ENCODE data around the gene RTL5.
A peak's percentile ranks its signal among the peaks of the same experiment; 100 is the strongest.
"Not testable (repeated sequence)": the region's sequence is repeated elsewhere in the genome, so short reads cannot be mapped to it uniquely, and the experiment has no call there.

RTL5 gene

DNA sequence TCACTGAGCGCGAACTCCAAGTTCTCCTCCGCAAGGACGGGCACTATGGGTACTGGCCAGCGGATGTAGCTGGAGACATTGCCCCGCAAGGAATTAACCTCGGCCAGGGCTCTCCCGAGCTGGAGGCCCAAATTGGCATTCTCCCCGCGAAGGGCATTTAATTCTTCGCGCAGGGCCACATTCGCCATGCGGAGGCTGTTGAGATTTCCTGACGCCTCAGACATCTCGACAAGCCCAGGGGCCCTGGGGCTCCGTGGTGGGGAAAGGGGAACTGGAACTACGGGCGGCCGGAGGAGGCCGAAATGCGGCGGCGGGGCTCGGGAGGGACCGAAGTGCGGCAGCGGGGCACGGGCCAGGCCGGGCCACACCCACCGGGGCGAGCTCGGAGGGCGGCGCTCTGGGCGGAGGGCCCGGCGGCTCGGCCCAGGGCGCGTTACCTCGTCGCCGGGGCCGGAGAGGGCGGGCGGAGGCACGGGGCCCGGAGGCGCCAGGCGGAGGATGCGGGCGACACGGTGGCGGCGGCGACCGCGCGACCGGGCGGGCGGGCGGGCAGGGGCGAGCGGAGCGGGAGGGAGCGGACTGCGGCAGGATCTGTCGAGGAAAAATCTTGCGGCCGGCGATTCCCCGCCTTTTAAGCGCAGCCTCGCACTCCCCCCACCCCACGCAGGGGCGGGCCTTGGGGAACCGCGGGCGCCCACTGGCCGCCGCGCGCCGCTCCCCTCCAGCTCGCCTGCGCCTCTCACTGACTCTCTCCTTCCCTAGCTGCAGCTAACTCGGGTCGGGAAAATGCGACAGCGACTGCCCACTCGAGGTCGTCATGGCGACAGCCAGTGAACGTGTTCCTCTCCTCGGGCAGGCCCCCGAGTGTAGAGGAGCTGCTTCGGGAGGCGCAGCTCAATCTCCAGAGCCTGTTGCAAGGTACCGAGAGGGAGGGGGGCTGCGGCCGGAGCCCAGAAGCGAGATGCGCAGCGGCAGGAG, at the start of gene RTL5:
Gene RTL5 (minus strand): TSS at position 599 of the 978 bp plus-strand sequence.
- Histone ChIP-seq H3K36me3 (ENCODE audit: control insufficient read depth in 1 of 2, insufficient read depth in 2 of 2, low read length in 2 of 2) (no peaks in the 10 kb centered on the region), H3K27ac (ENCODE audit: low read depth, low read length) (no peak within 1 kb of the TSS), H3K9me3 (ENCODE audit: control insufficient read depth in 1 of 2, low read length in 2 of 2) (no peaks in the 10 kb centered on the region), H3K27me3 (ENCODE audit: control insufficient read depth in 1 of 2, insufficient read depth in 2 of 2, low read length in 2 of 2) (peaks cover 5 to 8% of the 10 kb centered on the region in 2 donors), H3K4me1 (ENCODE audit: control insufficient read depth in 1 of 2, insufficient read depth in 2 of 2, low read length in 2 of 2) (peaks cover 0 to 4% of the 10 kb centered on the region in 2 donors), H3K9ac (ENCODE audit: low read depth in 1 of 2, low read length in 2 of 2) (no peak within 1 kb of the TSS), H3K4me3 (ENCODE audit: low read depth in 1 of 2, low read length in 2 of 2) (peak within 1 kb of the TSS; percentile 43 to 53)

DNA sequence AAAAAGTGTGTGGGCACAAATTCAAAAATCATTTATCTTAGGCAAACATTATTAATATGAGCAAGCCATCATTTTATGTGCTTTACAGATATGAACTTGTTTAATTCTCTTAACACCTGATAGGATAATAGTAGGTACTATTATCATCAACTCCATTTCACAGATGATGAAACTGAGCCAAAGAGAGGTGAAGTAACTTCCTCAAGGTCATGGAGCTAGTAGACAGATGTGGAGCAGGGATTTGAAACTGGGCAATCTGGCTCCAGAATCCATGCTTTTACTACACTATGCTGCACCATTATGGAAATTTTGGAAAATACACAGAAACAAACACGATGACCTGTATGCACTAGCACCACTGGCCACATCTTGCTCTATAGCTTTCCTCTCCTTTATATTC, 48.8 kb upstream of the RTL5 start:
- Histone ChIP-seq H3K27me3 (ENCODE audit: control insufficient read depth in 1 of 2, insufficient read depth in 2 of 2, low read length in 2 of 2) (no peaks in the 10 kb centered on the region), H3K4me1 (ENCODE audit: control insufficient read depth in 1 of 2, insufficient read depth in 2 of 2, low read length in 2 of 2) (peaks cover 10 to 13% of the 10 kb centered on the region in 2 donors), H3K9ac (ENCODE audit: low read depth in 1 of 2, low read length in 2 of 2) (no peak overlapping the region), H3K36me3 (ENCODE audit: control insufficient read depth in 1 of 2, insufficient read depth in 2 of 2, low read length in 2 of 2) (no peaks in the 10 kb centered on the region), H3K9me3 (ENCODE audit: control insufficient read depth in 1 of 2, low read length in 2 of 2) (no peaks in the 10 kb centered on the region), H3K4me3 (ENCODE audit: low read depth in 1 of 2, low read length in 2 of 2) (peak overlapping the region in 1 of 2 donors; percentile 92), H3K27ac (ENCODE audit: low read depth, low read length) (no peak overlapping the region)

GRCh38 chrX:72176981-72177380, 45.3 kb upstream of the RTL5 start:
- H3K36me3 ChIP-seq (ENCODE audit: control insufficient read depth in 1 of 2, insufficient read depth in 2 of 2, low read length in 2 of 2): no peaks in the 10 kb centered on the region
- H3K27me3 ChIP-seq (ENCODE audit: control insufficient read depth in 1 of 2, insufficient read depth in 2 of 2, low read length in 2 of 2): no peaks in the 10 kb centered on the region
- peaks cover 0 to 4% of the 10 kb centered on the region in 2 donors for H3K4me1 ChIP-seq (ENCODE audit: control insufficient read depth in 1 of 2, insufficient read depth in 2 of 2, low read length in 2 of 2)
- H3K27ac ChIP-seq (ENCODE audit: low read depth, low read length): no peak overlapping the region
- no peak overlapping the region for H3K9ac ChIP-seq (ENCODE audit: low read depth in 1 of 2, low read length in 2 of 2)
- H3K9me3 ChIP-seq (ENCODE audit: control insufficient read depth in 1 of 2, low read length in 2 of 2): no peaks in the 10 kb centered on the region
- H3K4me3 ChIP-seq (ENCODE audit: low read depth in 1 of 2, low read length in 2 of 2): no peak overlapping the region

- H3K9me3 ChIP-seq (ENCODE audit: control insufficient read depth in 1 of 2, low read length in 2 of 2); H3K9ac ChIP-seq (ENCODE audit: low read depth in 1 of 2, low read length in 2 of 2); H3K4me3 ChIP-seq (ENCODE audit: low read depth in 1 of 2, low read length in 2 of 2); H3K4me1 ChIP-seq (ENCODE audit: control insufficient read depth in 1 of 2, insufficient read depth in 2 of 2, low read length in 2 of 2); H3K36me3 ChIP-seq (ENCODE audit: control insufficient read depth in 1 of 2, insufficient read depth in 2 of 2, low read length in 2 of 2); H3K27ac ChIP-seq (ENCODE audit: low read depth, low read length); H3K27me3 ChIP-seq (ENCODE audit: control insufficient read depth in 1 of 2, insufficient read depth in 2 of 2, low read length in 2 of 2): not testable (repeated sequence)
Observed at GRCh38 chrX:72176289-72176688, 44.6 kb upstream of the RTL5 start.

GRCh38 chrX:72169008-72169728, 37.5 kb upstream of the RTL5 start:
- no peaks in the 10 kb centered on the region for H3K9me3 ChIP-seq (ENCODE audit: control insufficient read depth in 1 of 2, low read length in 2 of 2)
- H3K27me3 ChIP-seq (ENCODE audit: control insufficient read depth in 1 of 2, insufficient read depth in 2 of 2, low read length in 2 of 2): no peaks in the 10 kb centered on the region
- no peak overlapping the region for H3K27ac ChIP-seq (ENCODE audit: low read depth, low read length)
- H3K4me3 ChIP-seq (ENCODE audit: low read depth in 1 of 2, low read length in 2 of 2): peak overlapping the region; percentile 35 to 42
- H3K9ac ChIP-seq (ENCODE audit: low read depth in 1 of 2, low read length in 2 of 2): no peak overlapping the region
- H3K4me1 ChIP-seq (ENCODE audit: control insufficient read depth in 1 of 2, insufficient read depth in 2 of 2, low read length in 2 of 2): no peaks in the 10 kb centered on the region
- no peaks in the 10 kb centered on the region for H3K36me3 ChIP-seq (ENCODE audit: control insufficient read depth in 1 of 2, insufficient read depth in 2 of 2, low read length in 2 of 2)

DNA sequence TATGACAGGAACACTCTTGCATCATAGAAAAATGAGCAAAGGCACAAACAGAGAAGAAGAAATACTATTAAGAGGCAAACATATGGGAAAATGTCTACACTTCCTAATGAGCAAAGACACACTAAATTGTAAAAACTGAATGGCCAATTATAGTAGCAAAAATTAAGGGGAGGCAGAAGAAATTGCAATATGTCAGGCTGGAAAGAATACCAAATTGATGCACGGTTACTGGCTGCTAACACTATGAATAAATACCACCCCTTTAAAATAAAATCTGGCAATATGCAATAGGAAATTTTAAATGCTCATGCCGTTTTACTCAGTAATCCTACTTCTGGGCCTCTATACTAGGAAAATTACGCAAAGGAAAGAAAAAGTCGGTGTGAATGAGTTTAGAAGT, 33.8 kb upstream of the RTL5 start:
- Histone ChIP-seq H3K36me3 (ENCODE audit: control insufficient read depth in 1 of 2, insufficient read depth in 2 of 2, low read length in 2 of 2) (no peaks in the 10 kb centered on the region), H3K4me3 (ENCODE audit: low read depth in 1 of 2, low read length in 2 of 2) (no peak overlapping the region), H3K4me1 (ENCODE audit: control insufficient read depth in 1 of 2, insufficient read depth in 2 of 2, low read length in 2 of 2) (no peaks in the 10 kb centered on the region), H3K9me3 (ENCODE audit: control insufficient read depth in 1 of 2, low read length in 2 of 2) (no peaks in the 10 kb centered on the region), H3K9ac (ENCODE audit: low read depth in 1 of 2, low read length in 2 of 2) (no peak overlapping the region), H3K27ac (ENCODE audit: low read depth, low read length) (no peak overlapping the region), H3K27me3 (ENCODE audit: control insufficient read depth in 1 of 2, insufficient read depth in 2 of 2, low read length in 2 of 2) (no peaks in the 10 kb centered on the region)

DNA sequence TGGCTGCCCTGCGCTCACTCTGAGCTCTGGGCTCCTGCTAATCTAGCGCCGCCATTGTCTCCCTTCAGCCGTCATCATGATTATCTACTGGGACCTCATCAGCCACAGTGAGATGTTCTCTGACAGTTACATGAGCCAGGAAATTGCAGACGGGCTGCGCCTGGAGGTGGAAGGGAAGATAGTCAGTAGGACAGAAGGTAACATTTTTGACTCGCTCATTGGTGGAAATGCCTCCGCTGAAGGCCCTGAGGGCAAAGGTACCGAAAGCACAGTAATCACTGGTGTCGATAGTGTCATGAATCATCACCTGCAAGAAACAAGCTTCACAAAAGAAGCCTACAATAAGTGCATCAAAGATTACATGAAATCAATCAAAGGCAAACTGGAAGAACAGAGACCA, 28.1 kb upstream of the RTL5 start:
- Histone ChIP-seq H3K4me3 (ENCODE audit: low read depth in 1 of 2, low read length in 2 of 2) (no peak overlapping the region), H3K4me1 (ENCODE audit: control insufficient read depth in 1 of 2, insufficient read depth in 2 of 2, low read length in 2 of 2) (no peaks in the 10 kb centered on the region), H3K27me3 (ENCODE audit: control insufficient read depth in 1 of 2, insufficient read depth in 2 of 2, low read length in 2 of 2) (no peaks in the 10 kb centered on the region), H3K36me3 (ENCODE audit: control insufficient read depth in 1 of 2, insufficient read depth in 2 of 2, low read length in 2 of 2) (no peaks in the 10 kb centered on the region), H3K9ac (ENCODE audit: low read depth in 1 of 2, low read length in 2 of 2) (no peak overlapping the region), H3K9me3 (ENCODE audit: control insufficient read depth in 1 of 2, low read length in 2 of 2) (no peaks in the 10 kb centered on the region), H3K27ac (ENCODE audit: low read depth, low read length) (no peak overlapping the region)

DNA sequence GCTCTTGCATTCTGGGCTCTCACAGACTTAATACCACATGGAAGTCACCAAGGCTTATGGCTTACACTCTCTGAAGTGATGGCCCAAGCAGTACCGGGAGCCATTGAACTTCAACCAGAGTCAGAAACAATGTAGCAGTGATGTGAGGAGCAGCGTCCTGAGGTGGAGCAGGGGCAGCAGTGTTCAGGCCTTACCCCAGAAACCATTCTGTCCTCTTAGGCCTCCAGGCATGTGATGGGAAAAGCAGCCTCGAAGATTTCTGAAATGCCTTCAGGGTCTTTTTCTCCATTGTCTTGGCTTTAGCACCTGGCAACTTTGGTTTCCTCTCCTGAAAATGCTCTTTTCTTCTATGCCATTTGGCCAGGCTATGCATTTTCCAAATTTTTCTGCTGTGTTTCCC, 27.1 kb upstream of the RTL5 start:
- Histone ChIP-seq H3K4me1 (ENCODE audit: control insufficient read depth in 1 of 2, insufficient read depth in 2 of 2, low read length in 2 of 2) (no peaks in the 10 kb centered on the region), H3K4me3 (ENCODE audit: low read depth in 1 of 2, low read length in 2 of 2) (no peak overlapping the region), H3K9me3 (ENCODE audit: control insufficient read depth in 1 of 2, low read length in 2 of 2) (no peaks in the 10 kb centered on the region), H3K9ac (ENCODE audit: low read depth in 1 of 2, low read length in 2 of 2) (no peak overlapping the region), H3K27ac (ENCODE audit: low read depth, low read length) (no peak overlapping the region), H3K27me3 (ENCODE audit: control insufficient read depth in 1 of 2, insufficient read depth in 2 of 2, low read length in 2 of 2) (no peaks in the 10 kb centered on the region), H3K36me3 (ENCODE audit: control insufficient read depth in 1 of 2, insufficient read depth in 2 of 2, low read length in 2 of 2) (no peaks in the 10 kb centered on the region)

- no peak overlapping the region for H3K9ac ChIP-seq (ENCODE audit: low read depth in 1 of 2, low read length in 2 of 2)
- no peaks in the 10 kb centered on the region for H3K4me1 ChIP-seq (ENCODE audit: control insufficient read depth in 1 of 2, insufficient read depth in 2 of 2, low read length in 2 of 2)
- no peaks in the 10 kb centered on the region for H3K9me3 ChIP-seq (ENCODE audit: control insufficient read depth in 1 of 2, low read length in 2 of 2)
- H3K36me3 ChIP-seq (ENCODE audit: control insufficient read depth in 1 of 2, insufficient read depth in 2 of 2, low read length in 2 of 2): no peaks in the 10 kb centered on the region
- H3K4me3 ChIP-seq (ENCODE audit: low read depth in 1 of 2, low read length in 2 of 2): no peak overlapping the region
- no peaks in the 10 kb centered on the region for H3K27me3 ChIP-seq (ENCODE audit: control insufficient read depth in 1 of 2, insufficient read depth in 2 of 2, low read length in 2 of 2)
- H3K27ac ChIP-seq (ENCODE audit: low read depth, low read length): no peak overlapping the region
Observed at GRCh38 chrX:72146527-72146926, 14.8 kb upstream of the RTL5 start.

DNA sequence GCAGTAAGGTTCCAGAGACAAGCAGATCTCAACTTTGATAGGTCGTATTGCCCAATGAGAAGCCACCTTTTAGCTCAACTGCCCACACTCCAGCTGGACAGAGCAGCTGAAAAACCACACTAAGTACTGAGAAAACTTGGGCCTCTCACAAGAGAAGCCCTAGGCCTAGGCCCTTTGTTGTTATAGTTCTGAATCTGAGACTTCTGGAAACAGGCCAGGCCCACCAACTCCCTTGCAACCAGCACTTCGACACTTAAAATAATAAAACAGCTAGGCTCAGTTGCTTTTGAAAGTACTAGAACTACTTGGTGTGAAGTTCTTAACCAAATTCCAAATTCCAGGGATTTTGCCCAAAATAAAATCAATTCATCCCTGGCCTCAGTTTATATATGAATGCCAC, 13.5 kb upstream of the RTL5 start:
- H3K9me3 ChIP-seq (ENCODE audit: control insufficient read depth in 1 of 2, low read length in 2 of 2): no peaks in the 10 kb centered on the region
- H3K4me1 ChIP-seq (ENCODE audit: control insufficient read depth in 1 of 2, insufficient read depth in 2 of 2, low read length in 2 of 2): no peaks in the 10 kb centered on the region
- no peaks in the 10 kb centered on the region for H3K36me3 ChIP-seq (ENCODE audit: control insufficient read depth in 1 of 2, insufficient read depth in 2 of 2, low read length in 2 of 2)
- H3K27ac ChIP-seq (ENCODE audit: low read depth, low read length): no peak overlapping the region
- H3K27me3 ChIP-seq (ENCODE audit: control insufficient read depth in 1 of 2, insufficient read depth in 2 of 2, low read length in 2 of 2): no peaks in the 10 kb centered on the region
- H3K4me3 ChIP-seq (ENCODE audit: low read depth in 1 of 2, low read length in 2 of 2): no peak overlapping the region
- no peak overlapping the region for H3K9ac ChIP-seq (ENCODE audit: low read depth in 1 of 2, low read length in 2 of 2)

Measured in duodenal mucosa (tissue), 2 donors.